ENCODE results near the gene ERAP2.

ERAP2 gene

DNA sequence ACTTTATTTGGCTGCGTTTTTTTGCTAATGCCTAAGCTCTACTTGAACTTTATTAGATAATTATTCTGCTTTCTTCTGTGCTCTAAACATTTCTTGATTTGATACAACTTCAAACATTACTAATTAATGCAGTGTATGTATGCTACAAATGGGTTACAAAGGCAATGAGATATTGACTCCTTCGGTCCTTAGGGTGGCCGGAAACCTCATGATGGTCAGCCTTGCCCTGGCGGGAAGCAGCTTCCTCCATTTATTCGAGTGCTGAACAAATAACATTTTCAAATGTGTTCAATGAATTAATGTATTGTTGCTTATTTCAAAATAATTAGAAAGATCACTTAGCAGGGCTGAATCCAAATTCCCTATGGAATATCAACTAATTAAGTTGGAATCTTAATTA is 55.7 kb downstream of the ERAP2 start:
- DNase-seq (ENCODE audit: low spot score) = no peak

DNA sequence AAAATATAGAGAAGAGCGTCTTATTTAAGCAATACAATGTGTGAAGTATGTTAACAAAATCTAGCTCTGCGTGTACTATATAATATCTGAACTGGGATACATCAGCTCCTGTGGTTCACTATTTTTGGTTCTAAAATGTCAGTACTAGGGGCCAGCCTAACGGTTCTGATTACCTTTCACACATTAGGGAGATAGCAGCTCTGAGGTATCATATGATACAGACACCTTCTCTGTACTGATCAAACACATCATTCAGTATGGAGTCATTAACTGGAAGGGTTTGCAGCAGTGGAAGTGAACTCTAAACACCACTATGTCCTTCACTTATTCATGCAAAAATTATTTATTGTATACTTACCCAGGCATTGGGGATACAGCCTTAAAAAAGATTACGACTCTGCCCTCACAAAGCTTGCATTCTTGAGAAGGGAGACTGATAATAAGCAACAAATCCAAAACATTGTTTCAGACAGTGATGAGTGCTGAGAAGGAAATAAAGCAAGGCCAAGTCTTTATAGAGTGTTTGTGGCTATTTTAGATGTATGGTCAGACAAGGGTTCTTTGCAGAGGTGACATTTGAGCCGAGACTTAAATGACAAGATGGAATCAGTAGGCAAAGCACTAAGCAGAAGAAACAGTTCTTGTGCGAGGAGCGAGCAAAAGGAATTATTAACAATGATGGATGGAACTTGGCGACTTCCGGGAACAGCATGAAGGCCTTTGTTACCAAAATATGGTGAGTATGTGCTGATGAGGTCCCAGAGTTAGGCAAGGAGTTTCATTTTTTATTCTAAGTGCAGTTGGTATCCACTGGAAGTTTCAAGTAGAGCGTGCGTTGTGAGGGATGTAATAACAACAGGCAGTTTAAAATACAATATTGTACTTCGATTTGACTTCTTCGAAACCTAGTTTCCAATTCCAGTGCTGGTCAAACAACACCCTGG is 57.7 kb downstream of the ERAP2 start:
- peak; percentile 25 for DNase-seq (ENCODE audit: low spot score)

DNA sequence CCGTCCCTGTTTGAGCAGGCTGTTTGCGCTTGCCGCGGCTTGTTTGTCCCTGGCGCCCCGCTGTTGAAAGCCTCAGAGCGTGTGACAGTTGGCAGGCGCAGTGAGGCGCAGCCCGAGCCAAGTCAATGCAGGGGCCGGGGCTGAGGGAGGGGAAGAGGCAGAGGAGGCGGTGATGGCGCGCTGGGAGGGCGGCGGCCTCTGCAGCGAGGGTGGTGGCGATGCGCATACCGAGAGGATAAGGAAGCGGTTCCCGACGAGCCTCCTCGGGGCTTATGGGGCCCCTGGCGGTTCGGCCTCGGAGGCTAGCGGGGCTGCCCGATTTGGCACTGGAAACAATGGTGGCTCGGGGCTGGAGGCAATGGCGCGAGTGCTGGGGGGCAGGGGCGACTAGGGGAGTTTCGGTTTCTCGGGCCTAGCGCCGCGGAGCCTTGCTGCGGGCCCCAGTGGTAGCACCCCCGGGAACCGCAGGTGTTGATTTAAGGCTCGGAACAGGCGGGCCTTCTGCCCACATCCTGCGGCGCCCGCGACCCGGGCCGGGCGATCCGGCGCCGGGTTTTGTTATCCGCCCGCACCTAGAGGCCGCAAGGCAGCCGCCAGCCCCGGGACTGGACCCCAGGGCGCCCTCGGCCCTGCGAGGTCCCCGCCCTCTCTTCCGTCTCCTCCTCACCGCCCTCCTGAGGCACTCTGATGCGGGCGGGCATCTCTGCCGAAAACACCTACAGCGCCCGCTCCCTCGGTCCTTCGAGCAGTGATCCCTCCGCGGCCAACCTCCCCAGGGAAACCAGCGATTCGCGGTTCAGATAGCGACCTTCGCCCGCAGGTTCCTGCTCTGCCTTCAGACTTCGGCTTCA is 58.6 kb downstream of the ERAP2 start:
- DNase-seq (ENCODE audit: low spot score) = peak; percentile 91

DNA sequence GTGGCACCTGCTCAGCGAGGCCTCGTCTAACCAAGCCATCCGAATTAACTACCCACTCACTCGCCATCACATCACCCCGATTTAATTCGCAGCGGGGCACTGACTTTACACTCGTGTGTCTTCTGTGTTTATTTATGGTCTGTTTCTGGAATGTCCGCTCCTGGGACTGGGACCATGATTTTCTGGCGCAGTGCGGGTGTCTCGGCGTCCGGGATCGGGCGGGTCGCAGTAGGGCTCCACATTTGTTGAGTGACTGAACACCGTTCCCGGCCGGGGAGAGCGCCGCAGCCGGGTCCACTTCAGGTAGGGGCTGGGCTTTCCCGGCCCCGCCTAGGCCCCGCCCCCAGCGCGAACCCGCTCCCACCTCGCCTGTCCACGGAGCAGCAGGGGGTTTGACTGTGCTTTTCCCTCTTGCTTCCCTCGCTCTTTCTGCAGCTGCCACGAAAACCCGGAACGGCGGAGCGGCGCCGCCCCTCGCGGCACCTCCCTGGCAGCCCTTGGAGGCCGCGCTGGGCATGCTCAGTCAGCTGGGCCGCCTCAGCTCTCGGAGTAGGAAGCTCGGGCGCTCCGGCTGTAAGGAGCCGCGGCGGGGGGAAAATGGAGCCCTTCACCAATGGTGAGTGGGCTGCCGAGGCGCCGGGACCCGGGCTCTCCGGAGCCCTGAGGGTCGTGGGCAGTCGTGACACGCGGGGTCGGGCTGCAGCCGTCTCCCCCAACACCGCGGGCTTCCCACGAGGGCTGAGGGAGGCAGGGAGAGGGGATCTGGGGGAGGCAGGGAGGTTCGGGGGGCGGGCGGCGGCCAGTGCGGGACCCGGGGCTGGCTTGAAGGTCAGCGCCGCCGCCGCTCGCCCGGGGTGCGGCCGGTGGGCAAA is 59.5 kb downstream of the ERAP2 start, which contains the start of gene LNPEP:
LNPEP (plus strand) TSS at position 522 of the 872 bp plus-strand sequence; CDS start at position 598, 76 bp downstream.
- peak; percentile 94 for DNase-seq (ENCODE audit: low spot score)

- DNase-seq (ENCODE audit: low spot score) = peak; percentile 20
Observed at GRCh38 chr5:96936431-96937320, 60.4 kb downstream of the ERAP2 start.

- peak; percentile 42 for DNase-seq (ENCODE audit: low spot score)
Observed at GRCh38 chr5:96940586-96940985, 64.3 kb downstream of the ERAP2 start.

GRCh38 chr5:96941140-96941539 is 64.8 kb downstream of the ERAP2 start:
- DNase-seq (ENCODE audit: low spot score) = no peak

GRCh38 chr5:96942078-96942477 is 65.8 kb downstream of the ERAP2 start:
- no peak for DNase-seq (ENCODE audit: low spot score)

DNA sequence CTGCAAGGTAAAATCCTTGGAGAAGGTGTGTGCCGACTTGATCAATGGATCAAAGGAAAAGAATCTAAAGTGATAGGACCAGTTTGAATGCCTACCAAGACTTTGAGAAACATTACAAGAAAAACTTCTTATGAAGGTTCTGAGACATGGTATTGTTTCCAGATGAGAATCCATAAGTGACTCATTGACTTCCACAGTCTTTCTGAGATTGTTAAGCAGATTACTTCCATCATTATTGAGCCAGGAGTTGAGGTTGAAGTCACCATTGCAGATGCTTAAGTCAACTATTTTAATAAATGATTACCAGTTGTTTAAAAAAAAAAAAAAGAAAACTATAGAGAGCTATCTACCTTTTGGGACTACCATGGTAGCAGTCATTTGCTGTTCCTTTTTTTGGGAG is 66.6 kb downstream of the ERAP2 start:
- peak; percentile 30 for DNase-seq (ENCODE audit: low spot score)

DNA sequence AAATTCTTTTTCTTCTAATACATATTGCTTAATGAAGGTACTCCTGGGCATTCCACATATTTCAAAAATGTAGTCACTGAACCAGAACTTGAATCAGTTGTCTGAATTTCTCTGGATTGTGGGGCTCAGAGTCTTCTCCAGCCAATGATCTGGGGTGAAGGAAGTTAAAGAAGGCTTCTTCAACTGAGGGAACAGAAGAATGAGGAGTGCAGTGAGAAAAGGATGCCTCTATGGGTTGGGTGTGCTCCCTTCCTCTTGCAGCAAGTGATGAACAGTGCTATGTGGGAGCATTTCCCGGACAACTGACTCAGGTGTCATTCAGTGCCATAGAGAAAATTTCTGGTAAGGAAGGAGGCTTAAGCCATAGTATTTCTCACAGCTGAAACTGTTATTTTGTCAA is 67.5 kb downstream of the ERAP2 start:
- DNase-seq (ENCODE audit: low spot score) = peak; percentile 10

- DNase-seq (ENCODE audit: low spot score) = no peak
Observed at GRCh38 chr5:96945144-96945897, 69.0 kb downstream of the ERAP2 start.

DNA sequence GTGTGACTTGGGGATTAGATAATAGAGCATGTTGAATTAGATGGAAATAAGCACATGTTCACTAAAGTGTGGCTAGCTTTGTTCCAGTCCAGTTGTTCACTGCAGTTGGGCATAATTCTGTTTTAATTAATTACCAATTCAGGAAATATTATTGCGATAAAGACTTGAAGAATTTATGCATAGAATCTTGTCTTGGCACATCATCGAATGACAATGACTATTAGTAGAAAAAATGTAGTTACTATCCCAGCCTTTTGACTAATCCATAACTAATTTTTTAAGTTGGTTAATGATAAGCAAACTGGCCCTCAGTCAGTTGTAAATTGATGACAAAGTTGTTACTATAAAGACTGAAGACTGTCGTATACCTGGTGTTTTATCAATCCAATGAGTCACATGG is 70.1 kb downstream of the ERAP2 start:
- no peak for DNase-seq (ENCODE audit: low spot score)

GRCh38 chr5:96952118-96952750 is 75.9 kb downstream of the ERAP2 start:
- DNase-seq (ENCODE audit: low spot score) = no peak

DNA sequence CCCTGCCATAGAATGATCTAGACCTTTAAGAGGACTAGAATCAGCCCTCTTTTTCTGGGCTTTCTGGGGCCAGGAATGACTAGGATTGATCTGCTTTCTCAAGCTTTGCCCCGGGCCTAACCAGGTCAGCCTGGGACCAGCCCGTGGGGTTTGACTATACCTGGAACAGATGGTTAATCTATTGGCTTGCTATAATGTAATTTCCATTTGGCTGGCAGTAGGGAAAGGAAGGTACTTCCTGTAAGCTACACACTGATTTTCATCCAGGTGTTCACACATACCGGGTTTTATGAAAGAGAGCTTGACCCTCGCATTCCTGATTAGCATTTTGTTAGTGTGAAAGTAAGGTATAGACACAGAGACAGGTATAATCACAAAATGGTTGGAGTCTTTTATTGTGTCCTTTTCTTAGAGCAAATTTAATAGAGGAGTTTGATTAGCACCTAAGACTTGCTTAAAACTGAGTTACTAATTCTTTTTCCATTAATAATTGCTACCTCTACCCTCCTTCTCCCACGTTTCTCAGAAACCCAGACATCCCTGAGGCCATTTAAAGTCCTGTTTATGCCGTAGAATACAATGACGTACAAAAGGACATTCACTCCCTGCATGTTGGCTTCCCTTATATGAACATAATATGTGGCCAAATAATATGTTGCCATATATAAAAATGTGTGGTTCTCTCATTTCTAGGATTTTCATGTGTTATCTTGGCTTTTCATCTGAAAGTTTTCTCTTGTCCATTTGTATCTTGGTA is 76.9 kb downstream of the ERAP2 start:
- DNase-seq (ENCODE audit: low spot score) = no peak

DNA sequence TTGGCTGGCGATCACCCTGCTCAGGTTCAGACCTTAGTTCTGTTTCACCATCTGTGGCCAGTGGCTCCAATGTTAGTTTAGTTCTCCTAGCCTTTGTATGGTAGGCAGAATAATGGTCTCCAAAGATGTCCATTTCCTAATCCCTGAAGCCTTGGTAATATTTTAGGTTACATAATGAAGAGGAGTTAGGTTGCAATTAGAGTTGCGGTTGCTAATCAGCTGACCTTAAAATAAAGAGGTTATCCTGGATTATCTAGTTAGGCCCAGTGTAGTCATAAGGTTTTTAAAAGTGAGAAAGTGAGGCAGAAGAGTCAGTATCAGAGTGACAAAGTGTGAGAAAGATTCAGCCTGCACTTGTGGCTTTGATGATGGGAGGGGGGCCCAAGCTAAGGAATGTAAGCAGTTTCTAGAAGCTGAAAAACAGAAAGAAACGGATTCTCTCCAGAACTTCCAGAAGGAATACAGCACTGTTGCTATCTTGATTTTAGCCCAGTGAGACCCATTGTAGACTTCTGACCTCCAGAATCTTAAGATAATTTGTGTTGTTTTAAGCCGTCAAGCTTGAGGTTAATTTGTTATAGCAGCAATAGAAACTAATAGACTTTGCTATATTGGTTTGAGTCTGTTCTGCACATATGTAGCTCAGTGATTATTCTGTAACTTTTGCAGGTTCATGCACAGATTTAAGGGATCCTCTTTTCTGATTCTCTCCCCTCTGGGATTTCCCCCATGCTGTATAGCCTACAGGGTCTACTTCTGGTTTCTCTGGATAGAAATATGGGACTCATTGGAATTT is 81.2 kb downstream of the ERAP2 start:
- DNase-seq (ENCODE audit: low spot score) = no peak

GRCh38 chr5:96958977-96959376 is 82.7 kb downstream of the ERAP2 start:
- no peak for DNase-seq (ENCODE audit: low spot score)

- DNase-seq (ENCODE audit: low spot score) = no peak
Observed at GRCh38 chr5:96961053-96961452, 84.8 kb downstream of the ERAP2 start.

GRCh38 chr5:96962540-96962991 is 86.3 kb downstream of the ERAP2 start:
- no peak for DNase-seq (ENCODE audit: low spot score)
